ENCODE measurements around the gene PLCB1. TPM values are rescaled to one million over a fixed set of nuclear protein-coding genes. Genes with fewer than 3 reads are reported as not detected.

Gene PLCB1
- total and polyA plus RNA-seq, 2 of the 4 experiments (the other 2 are of a cell fraction), result 5.6 to 16.1 TPM

GRCh38 chr20:8480597-8480996 lies 348.5 kb downstream of the PLCB1 start:
- H3K4ac ChIP-seq (ENCODE audit: low read depth, low read length), result no peak overlapping the region
- intact Hi-C loops (cut with micrococcal nuclease) (no loop called here), dilution Hi-C loops (cut with HindIII; ENCODE audit: low sequenced_read_pairs, unreplicated experiment) (no loop called here), in situ Hi-C loops (cut with MboI; ENCODE audit: low sequenced_read_pairs) (no loop called here)
- no peak overlapping the region for H2BK20ac ChIP-seq (ENCODE audit: low read depth, low read length)
- no peak overlapping the region for H4K5ac ChIP-seq (ENCODE audit: low read depth, low read length)
- no peak overlapping the region for H2AK5ac ChIP-seq (ENCODE audit: low read depth, low read length)
- H3K36me3 ChIP-seq (ENCODE audit: control insufficient read depth, insufficient read depth, low read length), result no peaks in the 10 kb centered on the region
- H3K9me1 ChIP-seq (ENCODE audit: insufficient read depth, low read length), result no peaks in the 10 kb centered on the region
- no peaks in the 10 kb centered on the region for H4K20me1 ChIP-seq (ENCODE audit: insufficient read depth, low read length)
- no peak overlapping the region for H3K27ac ChIP-seq (ENCODE audit: insufficient read depth, low read length)
- TF ChIP-seq MAFK (IDR thresholded peaks at IDR 0.05; ENCODE audit: low read depth, low read length), result no peak
- no peak for TF ChIP-seq NFE2L2 (IDR thresholded peaks at IDR 0.05; ENCODE audit: low read depth, low read length)
- no peak for TF ChIP-seq SMC3 (IDR thresholded peaks at IDR 0.05; ENCODE audit: low read depth, low read length)
- TF ChIP-seq, protein P1, sequence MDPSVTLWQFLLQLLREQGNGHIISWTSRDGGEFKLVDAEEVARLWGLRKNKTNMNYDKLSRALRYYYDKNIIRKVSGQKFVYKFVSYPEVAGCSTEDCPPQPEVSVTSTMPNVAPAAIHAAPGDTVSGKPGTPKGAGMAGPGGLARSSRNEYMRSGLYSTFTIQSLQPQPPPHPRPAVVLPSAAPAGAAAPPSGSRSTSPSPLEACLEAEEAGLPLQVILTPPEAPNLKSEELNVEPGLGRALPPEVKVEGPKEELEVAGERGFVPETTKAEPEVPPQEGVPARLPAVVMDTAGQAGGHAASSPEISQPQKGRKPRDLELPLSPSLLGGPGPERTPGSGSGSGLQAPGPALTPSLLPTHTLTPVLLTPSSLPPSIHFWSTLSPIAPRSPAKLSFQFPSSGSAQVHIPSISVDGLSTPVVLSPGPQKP (IDR thresholded peaks at IDR 0.05; ENCODE audit: borderline replicate concordance, low read depth, low read length), result no peak
- TF ChIP-seq RAD21 (IDR thresholded peaks at IDR 0.05; ENCODE audit: low read length), result no peak
- TF ChIP-seq RFX5 (IDR thresholded peaks at IDR 0.05; ENCODE audit: low read depth, low read length), result no peak
- TF ChIP-seq RCOR1 (IDR thresholded peaks at IDR 0.05; ENCODE audit: insufficient replicate concordance, low read length), result no peak
- TF ChIP-seq, protein P2, sequence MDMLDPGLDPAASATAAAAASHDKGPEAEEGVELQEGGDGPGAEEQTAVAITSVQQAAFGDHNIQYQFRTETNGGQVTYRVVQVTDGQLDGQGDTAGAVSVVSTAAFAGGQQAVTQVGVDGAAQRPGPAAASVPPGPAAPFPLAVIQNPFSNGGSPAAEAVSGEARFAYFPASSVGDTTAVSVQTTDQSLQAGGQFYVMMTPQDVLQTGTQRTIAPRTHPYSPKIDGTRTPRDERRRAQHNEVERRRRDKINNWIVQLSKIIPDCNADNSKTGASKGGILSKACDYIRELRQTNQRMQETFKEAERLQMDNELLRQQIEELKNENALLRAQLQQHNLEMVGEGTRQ (IDR thresholded peaks at IDR 0.05; ENCODE audit: low read depth, low read length), result no peak
- no peak for TF ChIP-seq POLR2A (IDR thresholded peaks at IDR 0.05; ENCODE audit: low read depth, low read length)
- TF ChIP-seq, protein P3, sequence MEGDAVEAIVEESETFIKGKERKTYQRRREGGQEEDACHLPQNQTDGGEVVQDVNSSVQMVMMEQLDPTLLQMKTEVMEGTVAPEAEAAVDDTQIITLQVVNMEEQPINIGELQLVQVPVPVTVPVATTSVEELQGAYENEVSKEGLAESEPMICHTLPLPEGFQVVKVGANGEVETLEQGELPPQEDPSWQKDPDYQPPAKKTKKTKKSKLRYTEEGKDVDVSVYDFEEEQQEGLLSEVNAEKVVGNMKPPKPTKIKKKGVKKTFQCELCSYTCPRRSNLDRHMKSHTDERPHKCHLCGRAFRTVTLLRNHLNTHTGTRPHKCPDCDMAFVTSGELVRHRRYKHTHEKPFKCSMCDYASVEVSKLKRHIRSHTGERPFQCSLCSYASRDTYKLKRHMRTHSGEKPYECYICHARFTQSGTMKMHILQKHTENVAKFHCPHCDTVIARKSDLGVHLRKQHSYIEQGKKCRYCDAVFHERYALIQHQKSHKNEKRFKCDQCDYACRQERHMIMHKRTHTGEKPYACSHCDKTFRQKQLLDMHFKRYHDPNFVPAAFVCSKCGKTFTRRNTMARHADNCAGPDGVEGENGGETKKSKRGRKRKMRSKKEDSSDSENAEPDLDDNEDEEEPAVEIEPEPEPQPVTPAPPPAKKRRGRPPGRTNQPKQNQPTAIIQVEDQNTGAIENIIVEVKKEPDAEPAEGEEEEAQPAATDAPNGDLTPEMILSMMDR (conservative IDR thresholded peaks at IDR 0.05; ENCODE audit: low read depth, low read length), result no peak
- no peak for TF ChIP-seq FOS (IDR thresholded peaks at IDR 0.05; ENCODE audit: low read depth, low read length)
- no peak for TF ChIP-seq MAZ (IDR thresholded peaks at IDR 0.05; ENCODE audit: borderline replicate concordance, low read depth, low read length)
- no peak for TF ChIP-seq MXI1 (IDR thresholded peaks at IDR 0.05; ENCODE audit: borderline replicate concordance, low read depth, low read length)
- TF ChIP-seq BHLHE40 (IDR thresholded peaks at IDR 0.05; ENCODE audit: low read depth, low read length), result no peak
- TF ChIP-seq CEBPB (IDR thresholded peaks at IDR 0.05; ENCODE audit: low read depth, low read length), result no peak
- TF ChIP-seq CHD1 (IDR thresholded peaks at IDR 0.05; ENCODE audit: low read depth, low read length), result no peak
- no peaks in the 10 kb centered on the region; a peak in 1 of 4 replicates for H3K79me1 ChIP-seq (ENCODE audit: low read depth in 1 of 2, low read length in 2 of 2)
- POLR2A ChIA-PET (ENCODE audit: unreplicated experiment), result no interaction called here
- H2BK120ac ChIP-seq (ENCODE audit: low read depth, low read length), result no peak overlapping the region
- H3K9ac ChIP-seq (ENCODE audit: low read depth, low read length), result no peak overlapping the region
- H3K4me1 ChIP-seq (ENCODE audit: control insufficient read depth, insufficient read depth, low read length), result no peaks in the 10 kb centered on the region
- no peak overlapping the region for H4K91ac ChIP-seq (ENCODE audit: insufficient read depth, low read depth, low read length)
- H3K56ac ChIP-seq (ENCODE audit: extremely low read depth, insufficient read depth, low read length), result no peak overlapping the region
- H3K27me3 ChIP-seq (ENCODE audit: control insufficient read depth, insufficient read depth, low read length), result no peaks in the 10 kb centered on the region
- H4K8ac ChIP-seq (ENCODE audit: low read depth in 2 of 2, low read length in 2 of 2), result no peak overlapping the region
- H2BK5ac ChIP-seq (ENCODE audit: low read depth, low read length, poor library complexity, severe bottlenecking), result no peak overlapping the region
- no peaks in the 10 kb centered on the region for H3K9me3 ChIP-seq (ENCODE audit: control insufficient read depth, insufficient read depth, low read length)
- no peak overlapping the region for H2AK9ac ChIP-seq (replicated peaks; ENCODE audit: low read depth, low read length, poor library complexity)
- no peak for DNase-seq
- H3K23ac ChIP-seq (ENCODE audit: low read depth, low read length), result no peak overlapping the region
- H3K4me3 ChIP-seq (ENCODE audit: insufficient read depth, low read depth, low read length), result no peak overlapping the region
- no CpG with 5 or more reads among the region's 6 CpGs for WGBS, 2 experiments (ENCODE audit: extremely low coverage in 2 of 2, insufficient read length in 1 of 2)
- no peak overlapping the region for H2AFZ ChIP-seq (replicated peaks; ENCODE audit: low read length, poor library complexity)
- H3K18ac ChIP-seq (ENCODE audit: low read depth, low read length), result no peak overlapping the region
- no TSS peak for BruUV-seq (replicated peaks)
- ATAC-seq (ENCODE audit: low read depth), result no peak
- H3K14ac ChIP-seq (replicated peaks; ENCODE audit: low read depth, low read length), result no peak overlapping the region
- no peak overlapping the region for H2BK15ac ChIP-seq (ENCODE audit: low read depth, low read length)
- CTCF ChIA-PET, result interaction anchor here (0.5 to 0.6 kb wide), 2 partner anchors 17 to 189 kb away, joined by 3 read pairs; no protein-coding TSS in a partner anchor
- no peak overlapping the region for H3K4me2 ChIP-seq (ENCODE audit: low read depth, low read length)
